Mesodermal cell (in vitro differentiated cells): ENCODE results near the gene RPL27.
"Not testable (repeated sequence)": the region's sequence is repeated elsewhere in the genome, so short reads cannot be mapped to it uniquely, and the experiment has no call there.

Source experiments
- H3K27ac ChIP-seq: 2 replicates; pipeline ENCODE4 v1.7.0; 2013; ENCODE audit warnings: mild to moderate bottlenecking, low read depth, low read length, moderate library complexity; ENCODE audit not compliant: severe bottlenecking
- H3K36me3 ChIP-seq: 2 replicates; pipeline ENCODE4 v1.7.1; 2013; ENCODE audit warnings: mild to moderate bottlenecking, low read length, moderate library complexity; ENCODE audit not compliant: control insufficient read depth, insufficient read depth
- H3K4me1 ChIP-seq: one replicate; pipeline ENCODE4 v1.7.1; 2013; ENCODE audit warnings: mild to moderate bottlenecking, low read length; ENCODE audit not compliant: insufficient read depth, control insufficient read depth, poor library complexity, severe bottlenecking
- H3K4me3 ChIP-seq: 2 replicates; pipeline ENCODE4 v1.7.0; 2013; ENCODE audit warnings: low read length, control low read depth, mild to moderate bottlenecking; ENCODE audit not compliant: insufficient read depth, poor library complexity, severe bottlenecking; ENCODE audit errors: extremely low read depth
- H3K9me3 ChIP-seq: 2 replicates; pipeline ENCODE4 v1.7.1; 2013; ENCODE audit warnings: mild to moderate bottlenecking, low read length, moderate library complexity; ENCODE audit not compliant: control insufficient read depth
- WGBS, 2 experiments: methylation state at CpG; one replicate each; pipeline ENCODE4 v1.1.5; 2013; ENCODE audit warnings: missing lambda C conversion rate in 2 of 2; ENCODE audit not compliant: insufficient coverage in 2 of 2; 5-methylcytosine and 5-hydroxymethylcytosine counted together

Gene RPL27

DNA sequence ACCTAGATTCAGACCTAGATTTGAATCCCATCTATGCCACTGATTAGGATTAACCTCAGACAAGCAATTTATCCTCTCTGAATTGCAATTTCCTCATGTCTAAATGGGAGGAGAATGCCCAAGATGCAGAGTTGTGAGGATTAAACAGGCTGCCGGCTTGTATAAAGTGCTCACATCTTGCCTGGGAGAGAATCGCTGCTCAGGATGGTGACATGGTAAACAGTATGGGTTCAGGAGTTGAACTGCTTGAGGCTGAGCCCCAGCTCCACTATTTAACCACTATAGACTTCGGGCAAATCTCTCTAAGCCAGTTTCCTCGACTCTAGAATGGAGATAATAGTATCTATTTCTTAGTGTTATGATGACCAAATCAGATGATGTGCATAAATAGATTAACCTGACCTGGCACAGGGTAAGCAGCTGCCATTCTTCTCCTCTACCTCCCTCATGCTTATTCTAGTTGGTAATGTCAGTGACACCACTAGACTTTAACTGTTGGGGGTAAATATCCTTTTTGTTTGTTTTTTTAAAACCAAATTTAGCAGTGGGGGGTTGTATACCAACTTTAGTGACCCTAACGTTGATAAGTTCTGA, 732 bp upstream of the RPL27 start:
- Histone ChIP-seq H3K27ac (peak overlapping the region; percentile 99), H3K4me1 (peaks cover 23% of the 10 kb centered on the region), H3K4me3 (peak overlapping the region; percentile 32), H3K36me3 (peaks cover 57% of the 10 kb centered on the region), H3K9me3 (no peaks in the 10 kb centered on the region)
- WGBS, 2 experiments = 50% methylated on average over 1 to 3 of the region's 5 CpGs

GRCh38 chr17:42999003-42999525, 845 bp downstream of the RPL27 start:
- Histone ChIP-seq H3K9me3 (no peaks in the 10 kb centered on the region), H3K27ac (peak overlapping the region; percentile 99), H3K4me1 (peaks cover 31% of the 10 kb centered on the region), H3K4me3 (peak overlapping the region; percentile 92), H3K36me3 (peaks cover 58% of the 10 kb centered on the region)
- WGBS, 2 experiments = 6 to 23% methylated on average over 5 to 7 of the region's 10 CpGs

- 96% methylated on average over 13 of the region's 13 CpGs for WGBS, 2 experiments
- not testable (repeated sequence) for H3K4me3 ChIP-seq, H3K9me3 ChIP-seq
- Histone ChIP-seq H3K27ac (peak overlapping the region; percentile 23), H3K36me3 (peaks cover 54% of the 10 kb centered on the region), H3K4me1 (peaks cover 31% of the 10 kb centered on the region)
These were observed 2.7 kb downstream of the RPL27 start for GRCh38 chr17:43000894-43001293.

DNA sequence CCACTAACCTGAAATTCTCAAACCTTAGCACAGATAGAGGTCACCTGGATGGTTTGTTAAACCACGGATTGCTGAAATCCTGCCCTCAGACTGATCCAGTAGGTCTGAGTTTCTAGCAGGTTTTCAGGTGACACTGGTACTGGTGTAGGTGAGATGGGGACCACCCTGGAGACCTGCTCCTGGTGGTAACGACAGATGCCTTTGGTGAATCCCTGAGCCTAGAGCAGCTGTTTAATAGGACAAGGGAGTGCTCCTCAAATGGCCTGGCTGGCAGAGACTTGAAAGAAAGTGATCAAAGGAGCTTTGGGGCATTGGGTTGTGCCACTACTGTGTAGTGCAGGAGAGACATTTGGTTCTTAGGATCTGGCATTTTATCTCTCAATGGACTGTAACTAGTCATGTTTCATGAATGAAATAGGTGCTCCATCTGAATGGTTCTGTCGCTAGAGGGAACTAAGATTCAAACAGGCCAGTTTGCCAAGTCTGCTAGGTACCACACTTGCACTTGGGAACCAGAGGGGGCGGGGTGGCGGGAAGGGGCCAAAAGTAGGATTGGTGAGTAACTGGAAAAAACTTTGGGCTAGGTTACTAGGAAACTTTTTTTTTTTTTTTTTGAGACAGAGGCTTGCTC, 5.4 kb downstream of the RPL27 start:
- H3K4me1 ChIP-seq = peaks cover 35% of the 10 kb centered on the region
- H3K36me3 ChIP-seq = peaks cover 54% of the 10 kb centered on the region
- WGBS, 2 experiments = 90 to 95% methylated on average over 4 to 5 of the region's 5 CpGs
- no peak overlapping the region for H3K4me3 ChIP-seq
- no peak overlapping the region for H3K27ac ChIP-seq
- H3K9me3 ChIP-seq = no peaks in the 10 kb centered on the region

GRCh38 chr17:43006639-43007551, 8.7 kb downstream of the RPL27 start, which contains the start of gene IFI35:
IFI35 (plus strand) TSS chr17:43006784; CDS start chr17:43006948, 164 bp downstream.
- 19 to 46% methylated on average over 10 to 12 of the region's 18 CpGs for WGBS, 2 experiments
- peaks cover 27% of the 10 kb centered on the region for H3K36me3 ChIP-seq
- peak within 1 kb of the TSS; percentile 11 for H3K4me3 ChIP-seq
- H3K4me1 ChIP-seq = peaks cover 22% of the 10 kb centered on the region
- H3K9me3 ChIP-seq = no peaks in the 10 kb centered on the region
- peak within 1 kb of the TSS; percentile 76 for H3K27ac ChIP-seq

DNA sequence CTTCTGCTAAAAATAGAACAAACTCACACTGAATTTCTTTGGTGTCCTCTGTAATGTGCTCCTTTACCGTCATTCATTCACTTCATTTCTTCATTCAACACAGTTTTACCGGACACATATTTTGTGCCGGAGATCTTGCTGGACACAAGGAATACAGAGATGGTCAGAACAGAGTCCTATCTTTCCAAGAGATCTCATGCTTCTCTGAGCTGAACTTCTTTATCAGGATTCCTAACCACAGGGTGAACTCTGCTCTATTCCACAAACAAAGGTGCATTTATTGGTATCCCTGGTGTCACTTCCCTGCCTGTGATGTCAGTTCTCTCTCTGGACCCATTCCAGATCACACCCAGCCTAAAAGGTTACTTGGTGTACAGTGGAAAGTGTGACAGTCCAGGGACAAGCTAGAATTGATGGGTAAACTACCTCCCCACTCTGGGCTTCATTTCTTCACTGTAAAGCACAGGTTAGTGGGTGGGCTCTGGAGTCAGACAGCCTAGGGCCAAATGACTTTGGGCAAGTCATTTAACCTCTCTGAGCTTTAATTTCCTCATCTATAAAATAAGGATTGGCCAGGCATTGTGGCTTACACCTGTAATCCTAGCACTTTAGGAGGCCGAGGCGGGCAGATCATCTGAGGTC, 12.6 kb downstream of the RPL27 start:
- peaks cover 16% of the 10 kb centered on the region for H3K36me3 ChIP-seq
- H3K9me3 ChIP-seq = no peaks in the 10 kb centered on the region
- H3K4me1 ChIP-seq = peaks cover 24% of the 10 kb centered on the region
- no peak overlapping the region for H3K4me3 ChIP-seq
- 94 to 100% methylated on average over 4 to 5 of the region's 5 CpGs for WGBS, 2 experiments
- H3K27ac ChIP-seq = no peak overlapping the region

GRCh38 chr17:43011728-43012472, 13.7 kb downstream of the RPL27 start:
- no peaks in the 10 kb centered on the region for H3K9me3 ChIP-seq
- H3K4me3 ChIP-seq = no peak overlapping the region
- no peak overlapping the region for H3K27ac ChIP-seq
- H3K4me1 ChIP-seq = peaks cover 28% of the 10 kb centered on the region
- WGBS, 2 experiments = 88 to 94% methylated on average over 9 to 14 of the region's 15 CpGs
- H3K36me3 ChIP-seq = peaks cover 27% of the 10 kb centered on the region

DNA sequence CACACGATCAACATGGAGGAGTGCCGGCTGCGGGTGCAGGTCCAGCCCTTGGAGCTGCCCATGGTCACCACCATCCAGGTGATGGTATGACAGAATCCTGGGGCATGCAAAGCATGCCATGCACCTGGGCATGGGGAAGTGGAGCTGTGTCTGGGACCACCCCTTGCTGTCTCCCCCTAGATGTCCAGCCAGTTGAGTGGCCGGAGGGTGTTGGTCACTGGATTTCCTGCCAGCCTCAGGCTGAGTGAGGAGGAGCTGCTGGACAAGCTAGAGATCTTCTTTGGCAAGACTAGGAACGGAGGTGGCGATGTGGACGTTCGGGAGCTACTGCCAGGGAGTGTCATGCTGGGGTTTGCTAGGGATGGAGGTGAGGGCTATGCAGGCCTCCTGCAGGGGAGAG, 15.1 kb downstream of the RPL27 start:
- Histone ChIP-seq H3K4me1 (peaks cover 33% of the 10 kb centered on the region), H3K27ac (no peak overlapping the region), H3K9me3 (no peaks in the 10 kb centered on the region), H3K36me3 (peaks cover 40% of the 10 kb centered on the region), H3K4me3 (no peak overlapping the region)
- WGBS, 2 experiments = 91 to 99% methylated on average over 7 to 8 of the region's 8 CpGs

- Histone ChIP-seq H3K9me3 (no peaks in the 10 kb centered on the region), H3K4me1 (peaks cover 41% of the 10 kb centered on the region), H3K27ac (peak overlapping the region; percentile 64), H3K36me3 (peaks cover 48% of the 10 kb centered on the region), H3K4me3 (no peak overlapping the region)
- 88 to 95% methylated on average over 4 to 10 of the region's 12 CpGs for WGBS, 2 experiments
These were observed 15.9 kb downstream of the RPL27 start for GRCh38 chr17:43014020-43014648.
